ENCODE measurements around the gene KCNN3. TPM values are rescaled to one million over a fixed set of nuclear protein-coding genes. Genes with fewer than 3 reads are reported as not detected.

Gene KCNN3
- total RNA-seq, 1 donor from 2014 or later = 0.04 TPM

- peaks cover 27% of the 10 kb centered on the region for H3K27me3 ChIP-seq (ENCODE audit: control insufficient read depth, insufficient read depth, low read length)
- no peaks in the 10 kb centered on the region for H3K36me3 ChIP-seq (ENCODE audit: control insufficient read depth, insufficient read depth, low read length)
- DNase-seq (ENCODE audit: low read depth) = no peak
- TF ChIP-seq CTCF (IDR thresholded peaks at IDR 0.05; ENCODE audit: insufficient read depth, low read length, poor library complexity, severe bottlenecking) = no peak
- no peak overlapping the region for H3K4me3 ChIP-seq (ENCODE audit: low read depth, low read length)
These were observed 98.0 kb downstream of the KCNN3 start for GRCh38 chr1:154772056-154772455.

DNA sequence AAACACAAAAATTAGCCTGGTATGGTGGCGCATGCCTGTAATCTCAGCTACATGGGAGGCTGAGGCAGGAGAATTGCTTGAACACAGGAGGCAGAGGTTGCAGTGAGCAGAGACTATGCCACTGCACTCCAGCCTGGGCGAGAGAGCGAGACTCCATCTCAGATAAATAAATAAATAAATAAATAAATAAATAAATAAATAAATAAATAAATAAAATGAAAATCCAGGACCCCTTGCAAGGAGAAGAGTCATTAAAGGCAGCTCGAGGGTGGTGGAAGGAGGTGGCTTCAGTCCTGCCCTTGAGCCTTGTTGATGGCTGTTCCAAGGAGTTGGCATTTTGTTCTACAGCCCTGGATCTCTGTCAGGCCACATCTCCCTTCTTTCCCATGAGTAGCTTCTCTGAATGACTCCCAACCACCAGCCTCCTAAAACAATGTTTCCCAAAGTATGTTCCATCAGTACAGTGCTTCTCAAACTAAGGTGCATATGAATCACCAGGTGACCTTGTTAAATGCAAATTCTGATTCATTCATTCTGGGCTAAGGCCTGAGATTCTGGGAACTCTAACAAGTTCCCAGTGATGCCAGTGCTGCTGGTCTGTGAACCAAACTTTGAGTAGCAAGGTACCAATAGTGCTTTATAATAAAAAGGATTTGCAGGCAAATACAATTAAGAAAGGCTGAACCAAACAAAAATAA lies 99.0 kb downstream of the KCNN3 start:
- no peak for TF ChIP-seq CTCF (IDR thresholded peaks at IDR 0.05; ENCODE audit: insufficient read depth, low read length, poor library complexity, severe bottlenecking)
- no peaks in the 10 kb centered on the region for H3K36me3 ChIP-seq (ENCODE audit: control insufficient read depth, insufficient read depth, low read length)
- DNase-seq (ENCODE audit: low read depth) = no peak
- H3K27me3 ChIP-seq (ENCODE audit: control insufficient read depth, insufficient read depth, low read length) = peaks cover 27% of the 10 kb centered on the region
- H3K4me3 ChIP-seq (ENCODE audit: low read depth, low read length) = no peak overlapping the region

DNA sequence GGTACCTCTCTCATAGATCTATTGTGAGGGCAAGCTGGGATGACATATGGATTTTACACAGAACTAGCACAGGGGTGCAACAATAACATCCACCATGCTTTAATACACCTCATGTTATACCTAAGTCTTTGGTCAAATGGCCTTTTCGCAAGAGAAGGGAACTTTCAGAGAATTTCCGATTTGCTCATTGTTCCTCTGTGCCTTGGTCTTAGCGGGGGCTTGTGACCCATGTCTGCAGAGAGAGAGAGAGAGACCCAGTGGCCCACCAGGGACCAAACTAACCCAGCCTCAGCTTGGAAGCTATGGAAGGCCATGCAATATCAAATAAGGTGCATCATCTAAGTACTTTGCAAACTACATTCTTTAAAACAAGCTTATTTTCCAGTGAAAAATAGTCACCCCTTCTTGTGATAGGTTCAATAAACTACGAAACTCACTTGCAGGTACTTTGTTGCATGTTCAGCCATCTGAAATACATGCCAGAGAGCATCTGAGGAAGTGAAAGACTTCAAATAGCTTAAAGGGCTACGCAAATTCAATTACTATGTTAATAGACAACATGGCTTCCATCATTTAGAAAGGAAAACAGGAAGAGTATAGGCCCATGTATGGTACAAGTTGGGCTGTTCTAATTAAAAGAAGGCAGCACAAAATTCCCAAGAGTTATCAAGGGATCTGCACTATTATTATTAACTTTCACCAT lies 100.7 kb downstream of the KCNN3 start:
- no peak for TF ChIP-seq CTCF (IDR thresholded peaks at IDR 0.05; ENCODE audit: insufficient read depth, low read length, poor library complexity, severe bottlenecking)
- Histone ChIP-seq H3K4me3 (ENCODE audit: low read depth, low read length) (no peak overlapping the region), H3K36me3 (ENCODE audit: control insufficient read depth, insufficient read depth, low read length) (no peaks in the 10 kb centered on the region), H3K27me3 (ENCODE audit: control insufficient read depth, insufficient read depth, low read length) (peaks cover 24% of the 10 kb centered on the region)
- no peak for DNase-seq (ENCODE audit: low read depth)

- TF ChIP-seq CTCF (IDR thresholded peaks at IDR 0.05; ENCODE audit: insufficient read depth, low read length, poor library complexity, severe bottlenecking) = no peak
- no peak overlapping the region for H3K4me3 ChIP-seq (ENCODE audit: low read depth, low read length)
- H3K36me3 ChIP-seq (ENCODE audit: control insufficient read depth, insufficient read depth, low read length) = no peaks in the 10 kb centered on the region
- peaks cover 16% of the 10 kb centered on the region for H3K27me3 ChIP-seq (ENCODE audit: control insufficient read depth, insufficient read depth, low read length)
- no peak for DNase-seq (ENCODE audit: low read depth)
These were observed 101.5 kb downstream of the KCNN3 start for GRCh38 chr1:154768456-154769125.

GRCh38 chr1:154767315-154768240 lies 102.5 kb downstream of the KCNN3 start:
- peaks cover 12% of the 10 kb centered on the region for H3K27me3 ChIP-seq (ENCODE audit: control insufficient read depth, insufficient read depth, low read length)
- no peak for TF ChIP-seq CTCF (IDR thresholded peaks at IDR 0.05; ENCODE audit: insufficient read depth, low read length, poor library complexity, severe bottlenecking)
- no peak for DNase-seq (ENCODE audit: low read depth)
- H3K36me3 ChIP-seq (ENCODE audit: control insufficient read depth, insufficient read depth, low read length) = no peaks in the 10 kb centered on the region
- no peak overlapping the region for H3K4me3 ChIP-seq (ENCODE audit: low read depth, low read length)

Data from kidney epithelial cell (primary cell).